Activated CD8-positive, alpha-beta memory T cell treated with anti-CD3 and anti-CD28 coated beads, Interleukin-2, amount 50 U/mL, for 4 hours (primary cell): Measurements from ENCODE around the gene ESPN.
"Not testable (repeated sequence)": the region's sequence is repeated elsewhere in the genome, so short reads cannot be mapped to it uniquely, and the experiment has no call there.

Source experiments
- DNase-seq: peaks from one replicate; pipeline ENCODE4 v3.0.0-alpha.2; 2020

ESPN gene

GRCh38 chr1:6486433-6487011, 61.9 kb downstream of the ESPN start:
- DNase-seq = peak; percentile 90

- no peak for DNase-seq
These were observed 63.4 kb downstream of the ESPN start for GRCh38 chr1:6487804-6488484.

- DNase-seq = no peak
These were observed 64.2 kb downstream of the ESPN start for GRCh38 chr1:6488602-6489382.

- DNase-seq = no peak
These were observed 64.8 kb downstream of the ESPN start for GRCh38 chr1:6489383-6489765.

- DNase-seq = peak; percentile 77
These were observed 65.2 kb downstream of the ESPN start for GRCh38 chr1:6489799-6490180.

- peak; percentile 53 for DNase-seq
These were observed 65.9 kb downstream of the ESPN start for GRCh38 chr1:6490181-6491080.

- no peak for DNase-seq
These were observed 66.5 kb downstream of the ESPN start for GRCh38 chr1:6491081-6491449.

- no peak for DNase-seq
These were observed 66.9 kb downstream of the ESPN start, which contains the start of gene PLEKHG5 for GRCh38 chr1:6491480-6491962. Gene PLEKHG5 (minus strand): TSS chr1:6491667. CDS start chr1:6477571, 14,096 bp downstream.

- no peak for DNase-seq
These were observed 67.4 kb downstream of the ESPN start for GRCh38 chr1:6491966-6492365.

GRCh38 chr1:6493834-6494223, 69.3 kb downstream of the ESPN start:
- not testable (repeated sequence) for DNase-seq

GRCh38 chr1:6494627-6495026, 70.1 kb downstream of the ESPN start:
- DNase-seq = no peak

GRCh38 chr1:6495041-6495441, 70.5 kb downstream of the ESPN start:
- DNase-seq = no peak

- DNase-seq = no peak
These were observed 71.2 kb downstream of the ESPN start for GRCh38 chr1:6495540-6496364.

GRCh38 chr1:6496365-6496721, 71.8 kb downstream of the ESPN start:
- DNase-seq = no peak

- no peak for DNase-seq
These were observed 72.3 kb downstream of the ESPN start for GRCh38 chr1:6496890-6497214.

- DNase-seq = peak; percentile 48
These were observed 72.8 kb downstream of the ESPN start for GRCh38 chr1:6497215-6497866.

GRCh38 chr1:6497867-6498575, 73.4 kb downstream of the ESPN start:
- no peak for DNase-seq

GRCh38 chr1:6498576-6499111, 74.1 kb downstream of the ESPN start:
- DNase-seq = no peak

GRCh38 chr1:6499296-6499695, 74.7 kb downstream of the ESPN start:
- no peak for DNase-seq

GRCh38 chr1:6500544-6501278, 76.1 kb downstream of the ESPN start:
- no peak for DNase-seq
